Trophoblast cell (in vitro differentiated cells and primary cell): ENCODE data around the gene SMG9.

Source experiments
- DNase-seq, 2 donors: peaks; one replicate each; pipeline ENCODE4 v3.0.0-alpha.2; 2016
- H2AFZ ChIP-seq: 2 replicates; pipeline ENCODE4 v1.6.1; 2013; ENCODE audit warnings: low read length, moderate library complexity, mild to moderate bottlenecking; ENCODE audit not compliant: insufficient read depth, poor library complexity
- H2AK5ac ChIP-seq: 2 replicates; pipeline ENCODE4 v1.6.1; 2013; ENCODE audit warnings: mild to moderate bottlenecking, low read length
- H2BK120ac ChIP-seq: 2 replicates; pipeline ENCODE4 v1.6.1; 2013; ENCODE audit warnings: low read length, mild to moderate bottlenecking, moderate library complexity; ENCODE audit not compliant: insufficient read depth, poor library complexity
- H2BK12ac ChIP-seq: 2 replicates; pipeline ENCODE4 v1.6.1; 2013; ENCODE audit warnings: mild to moderate bottlenecking, low read length, moderate library complexity
- H2BK5ac ChIP-seq: 2 replicates; pipeline ENCODE4 v1.6.1; 2013; ENCODE audit warnings: low read length, low read depth, moderate library complexity, mild to moderate bottlenecking; ENCODE audit not compliant: poor library complexity
- H3K14ac ChIP-seq: 2 replicates; pipeline ENCODE4 v1.6.1; 2013; ENCODE audit warnings: mild to moderate bottlenecking, low read length
- H3K18ac ChIP-seq: 2 replicates; pipeline ENCODE4 v1.6.1; 2013; ENCODE audit warnings: mild to moderate bottlenecking, low read length
- H3K23ac ChIP-seq: 2 replicates; pipeline ENCODE4 v1.6.1; 2013; ENCODE audit warnings: low read length
- H3K27ac ChIP-seq: 2 replicates; pipeline ENCODE4 v1.5.1; 2013; ENCODE audit warnings: low read depth, mild to moderate bottlenecking, inconsistent platforms, low read length, moderate library complexity
- H3K27me3 ChIP-seq: 2 replicates; pipeline ENCODE4 v1.6.1; 2013; ENCODE audit warnings: inconsistent platforms, mild to moderate bottlenecking, low read length, moderate library complexity; ENCODE audit not compliant: insufficient read depth
- H3K36me3 ChIP-seq, 2 experiments: 1 replicate in 1 of 2; 2 replicates in 1 of 2; pipeline ENCODE4 v1.6.1; 2013; ENCODE audit warnings: low read length in 2 of 2, mild to moderate bottlenecking in 2 of 2, moderate library complexity in 1 of 2; ENCODE audit not compliant: insufficient read depth in 2 of 2, control insufficient read depth in 1 of 2
- H3K4ac ChIP-seq: 2 replicates; pipeline ENCODE4 v1.6.1; 2013; ENCODE audit warnings: low read depth, mild to moderate bottlenecking, low read length, moderate library complexity
- H3K4me1 ChIP-seq, 2 experiments: 1 replicate in 1 of 2; 2 replicates in 1 of 2; pipeline ENCODE4 v1.6.1; 2013; ENCODE audit warnings: low read length in 2 of 2, mild to moderate bottlenecking in 2 of 2, moderate library complexity in 1 of 2; ENCODE audit not compliant: insufficient read depth in 2 of 2, control insufficient read depth in 1 of 2
- H3K4me2 ChIP-seq: 2 replicates; pipeline ENCODE4 v1.6.1; 2013; ENCODE audit warnings: inconsistent platforms, mild to moderate bottlenecking, low read length, moderate library complexity
- H3K4me3 ChIP-seq: 2 replicates; pipeline ENCODE4 v1.5.1; 2013; ENCODE audit warnings: mild to moderate bottlenecking, low read depth, low read length, inconsistent platforms
- H3K79me1 ChIP-seq: one replicate; pipeline ENCODE4 v1.6.1; 2013; ENCODE audit warnings: low read length
- H3K79me2 ChIP-seq: 2 replicates; pipeline ENCODE4 v1.6.1; 2013; ENCODE audit warnings: low read length, mild to moderate bottlenecking; ENCODE audit not compliant: control insufficient read depth, insufficient read depth, poor library complexity
- H3K9ac ChIP-seq: 2 replicates; pipeline ENCODE4 v1.6.1; 2013; ENCODE audit warnings: mild to moderate bottlenecking, low read length
- H3K9me3 ChIP-seq: 2 replicates; pipeline ENCODE4 v1.6.1; 2013; ENCODE audit warnings: low read depth, mild to moderate bottlenecking, control low read depth, inconsistent platforms, low read length; ENCODE audit not compliant: insufficient read depth
- H4K12ac ChIP-seq: 2 replicates; pipeline ENCODE4 v1.6.1; 2013; ENCODE audit warnings: low read depth, mild to moderate bottlenecking, low read length, moderate library complexity
- H4K8ac ChIP-seq: 2 replicates; pipeline ENCODE4 v1.6.1; 2013; ENCODE audit warnings: low read depth, mild to moderate bottlenecking, low read length, moderate library complexity
- H4K91ac ChIP-seq: one replicate; pipeline ENCODE4 v1.6.1; 2013; ENCODE audit warnings: low read depth, mild to moderate bottlenecking, low read length, moderate library complexity
- WGBS: extraction: QIAGEN DNeasy Blood & Tissue Kit; methylation state at CpG from one replicate; pipeline ENCODE4 v1.1.7; 2013; ENCODE audit warnings: missing lambda C conversion rate; ENCODE audit not compliant: insufficient read length, insufficient coverage; ENCODE audit errors: extremely low coverage; 5-methylcytosine and 5-hydroxymethylcytosine counted together

The SMG9 gene

DNA sequence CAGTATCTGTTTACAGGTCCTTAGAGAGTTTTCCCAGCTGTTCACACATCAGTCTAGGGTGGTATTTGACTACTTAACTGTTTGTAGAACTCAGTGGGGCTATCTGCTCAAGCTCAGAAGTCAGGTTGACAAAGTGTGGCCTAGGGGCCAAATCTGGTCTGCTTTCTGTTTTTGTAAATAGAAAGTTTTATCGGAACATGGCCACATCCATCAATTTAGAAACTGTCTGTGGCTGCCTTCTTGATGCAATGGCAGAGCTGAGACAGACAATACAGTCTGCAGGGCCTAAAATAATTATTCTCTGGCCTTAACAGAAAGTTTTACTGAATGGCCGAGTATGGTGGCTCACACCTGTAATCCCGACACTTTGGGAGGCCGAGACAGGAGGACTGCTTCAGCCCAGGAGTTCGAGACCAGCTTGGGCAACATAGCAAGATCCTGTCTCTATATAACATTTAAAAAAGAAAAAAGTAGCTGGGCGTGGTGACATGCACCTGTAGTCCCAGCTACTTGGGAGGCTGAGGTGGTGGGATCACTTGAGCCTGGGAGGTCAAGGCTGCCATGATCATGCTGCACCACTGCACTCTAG is 2.4 kb downstream of the SMG9 start:
- Histone ChIP-seq H3K36me3 (peaks cover 21 to 33% of the 10 kb centered on the region in 2 experiments), H3K27ac (peak overlapping the region; percentile 99), H3K9ac (no peak overlapping the region), H3K14ac (peak overlapping the region; percentile 40), H3K27me3 (no peaks in the 10 kb centered on the region), H3K4ac (no peak overlapping the region), H4K8ac (no peak overlapping the region), H2AFZ (no peak overlapping the region), H3K79me2 (peaks cover 10% of the 10 kb centered on the region), H3K4me1 (peaks cover 17 to 27% of the 10 kb centered on the region in 2 experiments), H3K18ac (no peak overlapping the region), H2AK5ac (no peak overlapping the region), H2BK12ac (peak overlapping the region; percentile 23), H4K12ac (no peak overlapping the region), H3K23ac (no peak overlapping the region), H2BK120ac (peak overlapping the region; percentile 9), H3K79me1 (peaks cover 32% of the 10 kb centered on the region), H2BK5ac (peak overlapping the region; percentile 70), H3K4me3 (no peak overlapping the region), H3K9me3 (no peaks in the 10 kb centered on the region), H3K4me2 (peak overlapping the region; percentile 8), H4K91ac (peak overlapping the region; percentile 19)
- no CpG with 5 or more reads among the region's 6 CpGs for WGBS
- no peak for DNase-seq

- Histone ChIP-seq H3K18ac (peak overlapping the region; percentile 72), H3K27me3 (no peaks in the 10 kb centered on the region), H4K8ac (peak overlapping the region; percentile 25), H3K14ac (peak overlapping the region; percentile 62), H2BK5ac (peak overlapping the region; percentile 70), H4K91ac (peak overlapping the region; percentile 62), H3K4me3 (no peak overlapping the region), H3K79me1 (peaks cover 29% of the 10 kb centered on the region), H3K27ac (peak overlapping the region; percentile 99), H3K36me3 (peaks cover 28 to 41% of the 10 kb centered on the region in 2 experiments), H2BK120ac (peak overlapping the region; percentile 57), H3K79me2 (peaks cover 10% of the 10 kb centered on the region), H3K4ac (peak overlapping the region; percentile 65), H2AFZ (no peak overlapping the region), H2AK5ac (peak overlapping the region; percentile 69), H2BK12ac (peak overlapping the region; percentile 79), H3K9ac (no peak overlapping the region), H3K23ac (no peak overlapping the region), H3K4me1 (peaks cover 14 to 25% of the 10 kb centered on the region in 2 experiments), H3K9me3 (no peaks in the 10 kb centered on the region), H4K12ac (no peak overlapping the region), H3K4me2 (no peak overlapping the region)
- DNase-seq, result no peak
- WGBS, result no CpG with 5 or more reads among the region's 4 CpGs
These were observed 3.1 kb downstream of the SMG9 start for GRCh38 chr19:43751466-43752220.

- H3K27me3 ChIP-seq, result no peaks in the 10 kb centered on the region
- no peak for DNase-seq
- no peak overlapping the region for H3K14ac ChIP-seq
- no peak overlapping the region for H3K4me2 ChIP-seq
- peaks cover 23% of the 10 kb centered on the region for H3K79me1 ChIP-seq
- H3K79me2 ChIP-seq, result peaks cover 6% of the 10 kb centered on the region
- H2BK5ac ChIP-seq, result no peak overlapping the region
- no CpG with 5 or more reads among the region's 1 CpG for WGBS
- H4K91ac ChIP-seq, result no peak overlapping the region
- H3K4me1 ChIP-seq, result peaks cover 17 to 25% of the 10 kb centered on the region in 2 experiments
- H3K27ac ChIP-seq, result no peak overlapping the region
- H2BK12ac ChIP-seq, result no peak overlapping the region
- H4K8ac ChIP-seq, result no peak overlapping the region
- no peaks in the 10 kb centered on the region for H3K9me3 ChIP-seq
- no peak overlapping the region for H3K4me3 ChIP-seq
- H3K4ac ChIP-seq, result no peak overlapping the region
- no peak overlapping the region for H2BK120ac ChIP-seq
- no peak overlapping the region for H3K23ac ChIP-seq
- no peak overlapping the region for H2AK5ac ChIP-seq
- H2AFZ ChIP-seq, result no peak overlapping the region
- H3K36me3 ChIP-seq, result peaks cover 37 to 51% of the 10 kb centered on the region in 2 experiments
- H3K9ac ChIP-seq, result no peak overlapping the region
- no peak overlapping the region for H4K12ac ChIP-seq
- no peak overlapping the region for H3K18ac ChIP-seq
These were observed 4.9 kb downstream of the SMG9 start for GRCh38 chr19:43749898-43750297.

GRCh38 chr19:43749152-43749551 is 5.6 kb downstream of the SMG9 start:
- no peak overlapping the region for H3K4me2 ChIP-seq
- H3K79me2 ChIP-seq, result peaks cover 3% of the 10 kb centered on the region
- no peak overlapping the region for H3K9ac ChIP-seq
- H3K79me1 ChIP-seq, result peaks cover 21% of the 10 kb centered on the region
- no peak overlapping the region for H4K8ac ChIP-seq
- no CpG with 5 or more reads among the region's 7 CpGs for WGBS
- DNase-seq, result no peak
- peaks cover 40 to 53% of the 10 kb centered on the region in 2 experiments for H3K36me3 ChIP-seq
- H3K18ac ChIP-seq, result peak overlapping the region; percentile 25
- no peak overlapping the region for H4K12ac ChIP-seq
- H3K4me1 ChIP-seq, result peaks cover 20 to 28% of the 10 kb centered on the region in 2 experiments
- H2BK12ac ChIP-seq, result no peak overlapping the region
- H3K27me3 ChIP-seq, result no peaks in the 10 kb centered on the region
- H3K9me3 ChIP-seq, result no peaks in the 10 kb centered on the region
- no peak overlapping the region for H2AK5ac ChIP-seq
- no peak overlapping the region for H3K27ac ChIP-seq
- H3K23ac ChIP-seq, result no peak overlapping the region
- no peak overlapping the region for H3K14ac ChIP-seq
- no peak overlapping the region for H4K91ac ChIP-seq
- H2AFZ ChIP-seq, result no peak overlapping the region
- no peak overlapping the region for H3K4ac ChIP-seq
- H2BK120ac ChIP-seq, result no peak overlapping the region
- H2BK5ac ChIP-seq, result peak overlapping the region; percentile 27
- H3K4me3 ChIP-seq, result no peak overlapping the region
